Adrenal gland (tissue), 5 donors: ENCODE results near the gene ZNF691.

Experiments used
- POLR2A ChIP-seq, 2 donors: fragments of 450-650 bp; IDR thresholded peaks; one replicate each; pipeline ENCODE4 v1.6.1; 2017; ENCODE audit warnings: antibody characterized with exemption in 2 of 2, mild to moderate bottlenecking in 2 of 2, moderate library complexity in 1 of 2
- TF ChIP-seq, protein P1 (sequence below), 6 experiments: fragments of 450-650 bp in 4 of 6; fragments of 200-600 bp in 2 of 6; sonication (generic) in 1 of 6; IDR thresholded peaks; 1 replicate in 5 of 6; 2 replicates in 1 of 6; pipeline versions ENCODE4 v1.5.1 to v1.8.0; 2016 to 2021; ENCODE audit warnings: antibody characterized with exemption in 6 of 6, mild to moderate bottlenecking in 2 of 6, moderate library complexity in 1 of 6
- donor health status: DM: no; HTN: no; CAD: no.

DNA sequence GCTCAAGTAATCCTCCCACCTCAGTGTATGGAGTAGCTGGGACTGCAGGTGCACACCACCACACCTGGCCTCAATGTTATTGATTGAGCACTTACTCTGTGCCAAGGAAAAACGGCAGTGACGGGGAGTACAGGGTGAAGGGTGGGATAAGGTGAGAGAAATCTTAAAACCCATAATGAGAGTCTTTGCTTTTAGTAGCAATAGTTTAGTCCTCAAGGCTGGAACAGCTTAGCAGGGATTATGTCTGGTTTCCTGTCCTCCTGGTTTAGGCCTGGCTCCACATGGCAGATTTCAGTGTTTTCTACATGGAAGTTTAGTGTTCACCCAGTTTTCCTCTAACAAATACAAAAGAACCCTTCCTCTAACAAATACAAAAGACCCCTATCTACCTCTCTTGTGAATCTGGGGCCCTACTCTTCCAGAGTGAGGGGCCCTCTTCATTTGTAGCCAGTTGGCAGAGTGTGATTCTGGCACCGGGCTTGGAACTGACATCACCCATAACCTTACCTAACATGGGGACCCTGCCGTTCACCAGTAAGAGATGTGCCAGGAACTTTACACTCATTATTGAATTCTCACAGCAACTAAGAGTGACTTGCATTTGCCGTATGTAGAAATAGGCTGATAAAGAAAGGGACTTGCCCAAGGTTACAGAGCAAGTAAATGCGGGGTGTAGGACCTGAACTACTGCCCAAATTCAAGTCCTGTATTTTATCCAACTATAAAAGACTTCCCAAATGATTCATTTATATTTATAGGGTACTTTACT is 6.9 kb downstream of the ZNF691 start:
- TF ChIP-seq, protein P1, sequence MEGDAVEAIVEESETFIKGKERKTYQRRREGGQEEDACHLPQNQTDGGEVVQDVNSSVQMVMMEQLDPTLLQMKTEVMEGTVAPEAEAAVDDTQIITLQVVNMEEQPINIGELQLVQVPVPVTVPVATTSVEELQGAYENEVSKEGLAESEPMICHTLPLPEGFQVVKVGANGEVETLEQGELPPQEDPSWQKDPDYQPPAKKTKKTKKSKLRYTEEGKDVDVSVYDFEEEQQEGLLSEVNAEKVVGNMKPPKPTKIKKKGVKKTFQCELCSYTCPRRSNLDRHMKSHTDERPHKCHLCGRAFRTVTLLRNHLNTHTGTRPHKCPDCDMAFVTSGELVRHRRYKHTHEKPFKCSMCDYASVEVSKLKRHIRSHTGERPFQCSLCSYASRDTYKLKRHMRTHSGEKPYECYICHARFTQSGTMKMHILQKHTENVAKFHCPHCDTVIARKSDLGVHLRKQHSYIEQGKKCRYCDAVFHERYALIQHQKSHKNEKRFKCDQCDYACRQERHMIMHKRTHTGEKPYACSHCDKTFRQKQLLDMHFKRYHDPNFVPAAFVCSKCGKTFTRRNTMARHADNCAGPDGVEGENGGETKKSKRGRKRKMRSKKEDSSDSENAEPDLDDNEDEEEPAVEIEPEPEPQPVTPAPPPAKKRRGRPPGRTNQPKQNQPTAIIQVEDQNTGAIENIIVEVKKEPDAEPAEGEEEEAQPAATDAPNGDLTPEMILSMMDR (IDR thresholded peaks at IDR 0.05), result no peak
- no peak for TF ChIP-seq POLR2A (IDR thresholded peaks at IDR 0.05)
